ENCODE data around the gene RGS6.

DNA sequence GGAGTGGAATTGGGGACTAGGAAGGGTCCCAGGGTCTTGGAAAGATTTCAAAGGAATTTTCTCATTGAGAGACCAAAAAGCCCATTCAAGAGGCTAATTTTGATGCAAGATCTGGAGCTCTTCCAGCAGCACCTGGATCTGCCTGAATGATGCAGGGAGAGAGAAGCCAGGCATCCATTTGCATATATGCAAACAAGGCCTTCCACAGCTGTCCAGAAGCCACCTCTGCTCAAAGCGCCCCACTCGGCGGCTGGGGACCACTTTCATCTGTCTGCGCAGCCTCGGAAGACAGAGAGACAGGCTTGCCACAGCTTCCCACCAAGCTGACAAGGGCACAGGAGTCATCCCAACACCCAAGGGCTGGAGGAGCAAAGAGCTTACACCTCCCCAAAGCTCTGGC lies 666.1 kb downstream of the RGS6 start:
- TF ChIP-seq, protein P1, sequence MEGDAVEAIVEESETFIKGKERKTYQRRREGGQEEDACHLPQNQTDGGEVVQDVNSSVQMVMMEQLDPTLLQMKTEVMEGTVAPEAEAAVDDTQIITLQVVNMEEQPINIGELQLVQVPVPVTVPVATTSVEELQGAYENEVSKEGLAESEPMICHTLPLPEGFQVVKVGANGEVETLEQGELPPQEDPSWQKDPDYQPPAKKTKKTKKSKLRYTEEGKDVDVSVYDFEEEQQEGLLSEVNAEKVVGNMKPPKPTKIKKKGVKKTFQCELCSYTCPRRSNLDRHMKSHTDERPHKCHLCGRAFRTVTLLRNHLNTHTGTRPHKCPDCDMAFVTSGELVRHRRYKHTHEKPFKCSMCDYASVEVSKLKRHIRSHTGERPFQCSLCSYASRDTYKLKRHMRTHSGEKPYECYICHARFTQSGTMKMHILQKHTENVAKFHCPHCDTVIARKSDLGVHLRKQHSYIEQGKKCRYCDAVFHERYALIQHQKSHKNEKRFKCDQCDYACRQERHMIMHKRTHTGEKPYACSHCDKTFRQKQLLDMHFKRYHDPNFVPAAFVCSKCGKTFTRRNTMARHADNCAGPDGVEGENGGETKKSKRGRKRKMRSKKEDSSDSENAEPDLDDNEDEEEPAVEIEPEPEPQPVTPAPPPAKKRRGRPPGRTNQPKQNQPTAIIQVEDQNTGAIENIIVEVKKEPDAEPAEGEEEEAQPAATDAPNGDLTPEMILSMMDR (IDR thresholded peaks at IDR 0.05; ENCODE audit: insufficient read depth, low read depth, low read length) = no peak
- TF ChIP-seq EZH2 (IDR thresholded peaks at IDR 0.05; ENCODE audit: insufficient read depth, low read length) = no peak

All from astrocyte (in vitro differentiated cells and primary cell).